ENCODE data around the gene KCNQ1.

Gene KCNQ1

GRCh38 chr11:2699185-2699530 is 254.3 kb downstream of the KCNQ1 start:
- peak; percentile 53 for ATAC-seq
- TF ChIP-seq GLIS3 (CRISPR knock-in tag; IDR thresholded peaks at IDR 0.05) = no peak
- no peak for TF ChIP-seq ISL1 (CRISPR knock-in tag; IDR thresholded peaks at IDR 0.05)
- no peak for TF ChIP-seq ZNF565 (CRISPR knock-in tag; conservative IDR thresholded peaks at IDR 0.05; ENCODE audit: low read depth)
- no peak for TF ChIP-seq ARNTL (CRISPR knock-in tag; IDR thresholded peaks at IDR 0.05; ENCODE audit: borderline replicate concordance, low read depth)
- TF ChIP-seq POU6F1 (CRISPR knock-in tag; IDR thresholded peaks at IDR 0.05; ENCODE audit: borderline replicate concordance, low read depth) = no peak
- no peak for TF ChIP-seq ZFP3 (CRISPR knock-in tag; IDR thresholded peaks at IDR 0.05)
- no peak for TF ChIP-seq ZNF70 (CRISPR knock-in tag; IDR thresholded peaks at IDR 0.05)
- TF ChIP-seq CSDC2 (CRISPR knock-in tag; IDR thresholded peaks at IDR 0.05) = no peak
- TF ChIP-seq TSHZ2 (CRISPR knock-in tag; IDR thresholded peaks at IDR 0.05) = no peak
- no peak for TF ChIP-seq OSR1 (CRISPR knock-in tag; IDR thresholded peaks at IDR 0.05)
- no peak for TF ChIP-seq TOX (CRISPR knock-in tag; IDR thresholded peaks at IDR 0.05; ENCODE audit: borderline replicate concordance)
- no peak for TF ChIP-seq CSRNP3 (CRISPR knock-in tag; IDR thresholded peaks at IDR 0.05)

GRCh38 chr11:2699531-2700414 is 255.0 kb downstream of the KCNQ1 start, which contains the start of gene KCNQ1OT1:
Gene KCNQ1OT1 (minus strand): TSS chr11:2699994.
- no peak for TF ChIP-seq POU6F1 (CRISPR knock-in tag; IDR thresholded peaks at IDR 0.05; ENCODE audit: borderline replicate concordance, low read depth)
- TF ChIP-seq ARNTL (CRISPR knock-in tag; IDR thresholded peaks at IDR 0.05; ENCODE audit: borderline replicate concordance, low read depth) = no peak
- no peak for TF ChIP-seq TCF4 (CRISPR knock-in tag; IDR thresholded peaks at IDR 0.05; ENCODE audit: borderline replicate concordance)
- no peak for TF ChIP-seq ZFP30 (CRISPR knock-in tag; IDR thresholded peaks at IDR 0.05)
- no peak for TF ChIP-seq TSHZ2 (CRISPR knock-in tag; IDR thresholded peaks at IDR 0.05)
- TF ChIP-seq ZNF70 (CRISPR knock-in tag; IDR thresholded peaks at IDR 0.05) = no peak
- peak; percentile 95 for ATAC-seq

- peak; percentile 32 for ATAC-seq
- TF ChIP-seq GLIS3 (CRISPR knock-in tag; IDR thresholded peaks at IDR 0.05) (no peak), POU6F1 (CRISPR knock-in tag; IDR thresholded peaks at IDR 0.05; ENCODE audit: borderline replicate concordance, low read depth) (no peak), OSR1 (CRISPR knock-in tag; IDR thresholded peaks at IDR 0.05) (no peak), ESRRG (CRISPR knock-in tag; IDR thresholded peaks at IDR 0.05) (no peak), RARB (CRISPR knock-in tag; IDR thresholded peaks at IDR 0.05) (no peak), PATZ1 (CRISPR knock-in tag; IDR thresholded peaks at IDR 0.05; ENCODE audit: borderline replicate concordance) (no peak)
Observed at GRCh38 chr11:2700415-2701211, 255.8 kb downstream of the KCNQ1 start.

Measured in SK-N-SH treated with all-trans-retinoic acid at 6 μM for 48 hours (cell line).